PC-3 (cell line): Measurements from ENCODE around the gene TENM4.

Experiments used
- CTCF ChIP-seq: fragments of 300-600 bp; sonication (generic); conservative IDR thresholded peaks from 2 replicates; pipeline ENCODE4 v1.5.1; 2017; ENCODE audit warnings: antibody characterized with exemption, low read depth, mild to moderate bottlenecking, low read length
- EZH2 ChIP-seq: fragments of 300-600 bp; sonication (generic); IDR thresholded peaks from one replicate; pipeline ENCODE4 v1.6.1; 2017; ENCODE audit warnings: antibody characterized with exemption, mild to moderate bottlenecking, low read length; ENCODE audit not compliant: unreplicated experiment
- EZH2phosphoT487 ChIP-seq: fragments of 300-600 bp; sonication (generic); IDR thresholded peaks from 2 replicates; pipeline ENCODE4 v1.6.1; 2018; ENCODE audit warnings: mild to moderate bottlenecking, antibody characterized with exemption, low read length, borderline replicate concordance

- no peak for TF ChIP-seq CTCF
- TF ChIP-seq EZH2 = no peak
- no peak for TF ChIP-seq EZH2phosphoT487
These were observed 108.8 kb downstream of the TENM4 start for GRCh38 chr11:79332017-79332416.
